Spleen (tissue), 7 donors: ENCODE measurements around the gene NAE1.

Experiments used
- CTCF ChIP-seq, 11 experiments: fragments of 200-600 bp in 7 of 11; fragments of 450-650 bp in 4 of 11; sonication (generic) in 4 of 11; IDR thresholded peaks in 8 of 11; conservative IDR thresholded peaks in 3 of 11; 1 replicate in 7 of 11; 2 replicates in 4 of 11; pipeline versions ENCODE4 v1.4.0 to v1.8.0; 2016 to 2021; ENCODE audit warnings: antibody characterized with exemption in 11 of 11, inconsistent platforms in 4 of 11, mild to moderate bottlenecking in 1 of 11
- POLR2A ChIP-seq, 3 donors: fragments of 450-650 bp; IDR thresholded peaks; one replicate each; pipeline ENCODE4 v1.5.1; 2017; ENCODE audit warnings: antibody characterized with exemption in 3 of 3, mild to moderate bottlenecking in 1 of 3
- donor health status: DM: no; HTN: no; CAD: no; lungs with moderate emphysema.
- donor health status: DM: no; HTN: no; CAD: no.
- donor health status: DM: no; HTN: no; CAD: no.

- TF ChIP-seq CTCF (IDR thresholded peaks at IDR 0.05 in 8 of 11, conservative IDR thresholded peaks at IDR 0.05 in 3 of 11) (no peak), POLR2A (IDR thresholded peaks at IDR 0.05) (no peak)
Observed at GRCh38 chr16:66858740-66859396, 28.1 kb upstream of the NAE1 start.
